NCI-H748 (cell line): ENCODE results near the gene CARMIL1.

ENCODE experiments used
- DNase-seq: peaks from one replicate; lab custom pipeline; 2025; ENCODE audit not compliant: unreplicated experiment; lab: John Stamatoyannopoulos, UW

CARMIL1 gene

GRCh38 chr6:25497383-25498040 lies 218.3 kb downstream of the CARMIL1 start:
- DNase-seq, result no peak

- DNase-seq, result no peak
These were observed 219.3 kb downstream of the CARMIL1 start for GRCh38 chr6:25498505-25498904.

DNA sequence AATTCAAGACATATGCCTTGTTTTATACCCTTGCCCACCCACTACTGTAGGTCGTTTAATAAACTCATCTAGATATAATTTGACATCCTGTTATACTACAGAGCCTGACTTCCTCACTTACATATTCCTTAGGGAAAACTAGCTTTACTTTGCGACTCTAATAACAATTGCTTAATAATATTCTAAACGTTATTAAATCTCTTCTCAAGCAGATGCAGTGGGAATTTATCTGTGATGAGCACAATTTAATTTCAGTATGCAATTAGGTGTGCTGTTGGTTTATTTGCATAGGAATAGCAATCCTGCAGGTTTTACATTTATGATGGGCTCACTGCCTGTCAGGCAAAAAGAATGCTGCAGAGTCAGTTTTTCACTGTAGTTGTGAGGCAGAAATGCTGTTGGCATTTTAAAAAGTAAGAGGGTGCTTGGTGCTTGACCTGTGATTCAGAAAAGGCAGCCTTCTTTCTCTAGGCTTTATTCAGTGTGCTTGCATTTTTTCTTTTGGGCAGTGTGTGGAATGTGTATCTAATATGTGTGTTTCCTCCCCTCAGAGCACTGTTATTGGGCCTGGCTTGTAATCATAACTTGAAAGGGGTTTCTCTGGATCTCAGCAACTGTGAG lies 220.6 kb downstream of the CARMIL1 start:
- peak; percentile 17 for DNase-seq

DNA sequence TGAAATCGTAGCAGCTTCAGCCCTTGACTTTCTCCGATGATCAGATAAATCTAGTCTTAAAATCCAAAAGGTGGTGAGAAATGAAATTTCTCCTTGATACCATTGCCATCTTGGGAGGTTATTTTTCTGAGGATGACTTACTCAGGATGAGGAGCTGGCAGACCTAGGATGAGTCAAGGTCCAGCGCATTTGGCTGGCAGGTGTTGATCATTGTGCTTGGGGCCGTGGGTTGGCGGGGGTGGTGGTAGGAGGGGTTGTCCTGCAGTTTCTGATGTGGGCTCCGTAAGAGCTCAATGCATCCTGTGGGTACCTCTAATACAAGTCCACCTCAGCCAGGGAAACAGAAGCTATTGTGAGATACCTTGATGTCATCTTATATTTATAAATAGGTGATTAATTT lies 224.5 kb downstream of the CARMIL1 start:
- DNase-seq, result no peak

GRCh38 chr6:25504661-25505060 lies 225.5 kb downstream of the CARMIL1 start:
- peak; percentile 22 for DNase-seq

GRCh38 chr6:25506020-25506419 lies 226.8 kb downstream of the CARMIL1 start:
- DNase-seq, result no peak

GRCh38 chr6:25508051-25508450 lies 228.9 kb downstream of the CARMIL1 start:
- DNase-seq, result no peak

DNA sequence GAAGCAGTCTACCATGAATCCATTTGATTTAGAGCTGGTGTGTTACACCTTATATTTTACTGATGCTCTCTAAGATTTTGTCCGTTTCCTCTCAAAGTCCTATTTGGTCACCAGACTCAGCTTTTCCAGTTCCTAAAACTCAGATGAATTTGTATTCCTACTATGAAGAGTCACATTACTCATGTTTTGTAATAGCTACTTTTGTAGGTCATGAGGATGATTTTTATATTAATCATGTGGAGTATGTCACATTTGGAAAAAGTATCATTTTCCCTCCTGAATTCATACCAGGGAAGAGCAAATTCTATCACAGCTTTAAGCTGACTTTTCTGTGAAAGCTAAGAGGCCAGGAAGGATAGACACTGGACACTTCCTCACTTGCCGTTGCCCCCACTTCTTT lies 232.2 kb downstream of the CARMIL1 start:
- DNase-seq, result no peak

DNA sequence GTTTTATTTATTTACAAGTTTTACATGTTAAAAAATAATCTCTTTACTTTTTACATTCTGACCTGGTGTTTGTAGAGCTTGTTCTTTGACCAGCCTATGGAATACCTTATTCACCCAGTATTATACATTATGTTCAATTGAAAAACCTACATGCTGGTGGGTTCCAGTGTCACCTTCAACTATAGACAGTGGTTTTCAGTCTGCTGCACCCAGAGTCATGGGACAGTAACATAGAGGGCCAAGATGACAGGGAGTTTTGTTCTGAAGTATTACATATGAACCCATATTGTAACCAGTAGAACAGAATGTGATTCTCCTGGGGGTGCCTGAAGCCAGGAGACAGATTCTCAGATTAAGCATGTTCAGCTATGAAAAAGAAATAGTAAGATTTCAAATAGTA lies 233.4 kb downstream of the CARMIL1 start:
- DNase-seq, result no peak

DNA sequence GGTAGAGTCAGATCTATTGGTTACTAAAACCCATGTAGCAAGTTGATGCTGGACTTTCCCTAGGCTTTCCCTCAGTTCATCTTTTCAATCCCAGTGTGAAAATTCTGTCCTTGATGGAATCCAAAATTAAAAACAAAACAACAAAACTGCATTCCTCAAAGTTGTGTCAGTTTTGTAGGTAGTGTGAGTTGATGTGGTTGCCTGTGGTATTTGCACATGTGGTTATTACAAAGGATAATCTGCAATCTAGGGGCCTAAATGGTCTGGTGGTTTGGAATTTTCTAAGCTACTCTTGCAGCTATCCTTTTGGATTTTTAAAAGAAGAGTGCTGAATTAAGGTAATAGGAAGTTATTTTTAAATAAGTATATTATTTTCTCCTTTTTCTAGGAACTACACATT lies 240.7 kb downstream of the CARMIL1 start:
- DNase-seq, result no peak

DNA sequence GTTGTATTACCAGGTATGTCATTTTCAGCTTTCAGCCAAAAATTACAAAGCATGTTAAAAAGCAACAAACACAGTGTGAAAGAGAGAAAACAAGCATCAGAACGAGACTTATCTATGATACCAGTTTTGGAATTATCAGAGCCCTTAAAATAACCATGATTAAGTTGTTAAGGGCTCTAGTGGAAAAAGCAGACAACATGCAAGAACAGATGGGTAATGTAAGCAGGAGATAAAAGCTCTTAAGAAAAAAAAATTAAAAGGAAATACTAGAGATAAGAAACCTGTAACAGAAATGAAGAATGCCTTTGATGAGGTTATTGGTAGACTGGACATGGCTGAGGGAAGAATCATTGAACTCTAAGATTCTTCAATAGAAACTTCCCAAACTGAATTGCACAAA lies 245.4 kb downstream of the CARMIL1 start:
- no peak for DNase-seq

DNA sequence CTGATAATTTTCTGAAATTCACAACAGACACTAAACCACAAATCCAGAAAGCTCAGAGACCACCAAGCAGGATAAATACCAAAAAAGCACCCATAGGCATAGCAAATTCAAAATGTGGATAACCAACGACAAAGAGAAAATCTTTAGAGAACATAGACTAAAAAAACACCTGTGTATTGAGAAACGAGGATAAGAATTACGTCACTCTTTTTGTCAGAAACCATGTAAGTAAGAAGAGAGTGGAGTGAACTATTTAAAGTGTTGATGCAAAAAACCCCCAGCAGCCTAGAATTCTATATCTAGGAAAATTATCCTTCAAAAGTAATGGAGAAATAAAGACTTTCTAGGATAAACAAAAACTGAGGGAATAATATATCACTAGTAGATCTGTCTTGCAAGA lies 245.9 kb downstream of the CARMIL1 start:
- no peak for DNase-seq

- no peak for DNase-seq
These were observed 255.9 kb downstream of the CARMIL1 start for GRCh38 chr6:25534942-25535631.

- no peak for DNase-seq
These were observed 256.6 kb downstream of the CARMIL1 start for GRCh38 chr6:25535632-25536225.

- no peak for DNase-seq
These were observed 257.6 kb downstream of the CARMIL1 start for GRCh38 chr6:25536781-25537180.

- no peak for DNase-seq
These were observed 258.3 kb downstream of the CARMIL1 start for GRCh38 chr6:25537349-25538018.

- DNase-seq, result no peak
These were observed 262.1 kb downstream of the CARMIL1 start for GRCh38 chr6:25541228-25541627.

DNA sequence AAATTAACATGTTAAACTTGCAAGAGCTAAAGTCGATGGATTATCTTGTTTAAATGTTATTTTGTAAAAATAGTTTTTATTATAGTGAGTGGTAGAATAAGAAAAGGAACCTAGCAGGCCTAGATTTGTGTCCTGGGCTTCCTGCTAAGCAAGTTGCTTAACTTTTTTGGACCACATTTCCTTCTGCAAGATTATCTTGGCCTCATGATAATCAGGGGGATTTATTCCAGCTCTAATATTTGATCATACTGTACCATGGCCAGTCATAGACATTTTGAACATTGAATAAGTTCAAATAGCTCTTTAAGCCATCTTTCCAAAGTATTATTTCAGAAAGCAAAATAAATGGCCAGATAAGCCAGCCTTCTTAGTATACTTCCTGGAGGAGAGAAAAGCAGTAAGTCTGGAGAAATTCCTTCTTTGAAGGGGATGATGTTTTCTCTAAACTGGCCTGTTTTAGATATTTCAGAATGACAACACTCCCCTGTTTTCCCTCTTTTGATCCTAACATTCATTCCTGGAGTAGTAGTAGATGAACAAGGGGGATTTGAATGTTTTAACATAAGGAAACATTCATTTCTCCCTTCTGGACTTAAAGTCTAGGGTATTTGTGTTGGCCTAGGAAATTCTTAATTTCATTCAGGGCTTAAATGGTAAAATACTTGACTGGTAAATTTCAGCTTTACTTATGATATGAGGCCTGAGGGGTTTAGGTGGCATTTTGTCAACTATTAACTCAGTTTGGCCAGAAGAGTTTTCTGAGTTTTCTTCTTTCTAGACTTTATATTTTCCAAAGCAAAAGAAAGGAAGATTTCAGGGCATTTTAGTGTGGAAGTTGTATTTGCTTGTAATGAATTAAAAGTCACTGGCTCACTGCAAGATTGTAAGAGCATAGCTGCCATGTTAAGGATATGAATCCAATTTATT lies 264.1 kb downstream of the CARMIL1 start:
- DNase-seq, result no peak

- DNase-seq, result no peak
These were observed 265.7 kb downstream of the CARMIL1 start for GRCh38 chr6:25544833-25545232.

DNA sequence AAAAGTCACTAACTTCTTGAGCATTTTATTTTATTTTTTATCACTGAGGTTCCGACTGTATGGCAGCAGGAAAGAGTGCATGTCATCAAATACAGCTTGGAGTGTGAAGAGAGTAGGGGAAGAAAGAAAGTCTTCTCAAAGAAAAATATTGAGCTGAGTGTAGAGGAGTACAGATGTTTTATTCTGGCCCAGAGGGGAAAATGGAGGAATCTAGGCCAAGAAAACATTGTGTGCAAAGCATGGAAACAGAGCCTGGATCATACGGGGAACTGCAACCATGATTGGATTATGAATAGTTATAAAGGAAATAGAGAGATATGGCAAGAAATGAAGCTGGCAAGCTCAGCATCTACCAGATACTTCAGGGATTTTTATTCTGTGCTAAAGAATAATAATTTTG lies 268.6 kb downstream of the CARMIL1 start:
- DNase-seq, result no peak
